Mammary epithelial cell (primary cell): ENCODE measurements around the gene PEBP1.
"Not testable (repeated sequence)": the region's sequence is repeated elsewhere in the genome, so short reads cannot be mapped to it uniquely, and the experiment has no call there.

ENCODE experiments used
- CTCF ChIP-seq, 2 donors: IDR thresholded peaks in 1 of 2; conservative IDR thresholded peaks in 1 of 2; 2 replicates each; pipeline ENCODE4 v1.5.1; 2011 to 2012; ENCODE audit warnings: inconsistent platforms in 2 of 2, low read length in 2 of 2, mild to moderate bottlenecking in 2 of 2, control low read depth in 1 of 2, low read depth in 1 of 2; ENCODE audit not compliant: insufficient read depth in 1 of 2; ENCODE audit errors: extremely low read depth in 1 of 2
- EZH2 ChIP-seq: IDR thresholded peaks from 2 replicates; pipeline ENCODE4 v1.6.1; 2012; ENCODE audit warnings: low read length, inconsistent platforms, borderline replicate concordance

GRCh38 chr12:118129436-118129835 lies 6.5 kb upstream of the PEBP1 start:
- TF ChIP-seq CTCF (conservative IDR thresholded peaks at IDR 0.05 in 1 of 2, IDR thresholded peaks at IDR 0.05 in 1 of 2; ENCODE audit: extremely low read depth in 1 of 2, insufficient read depth in 1 of 2, low read depth in 1 of 2, low read length in 2 of 2); EZH2: not testable (repeated sequence)
